Measurements from ENCODE around the gene CCL22.
"Not testable (repeated sequence)": the region's sequence is repeated elsewhere in the genome, so short reads cannot be mapped to it uniquely, and the experiment has no call there.

Gene CCL22

GRCh38 chr16:57387598-57388354 is 29.2 kb downstream of the CCL22 start:
- DNase-seq, result no peak
- in situ Hi-C loops (cut with HindIII; ENCODE audit: low pct_ligation_motif_present, low pct_unique_long_range_greater_than_20kb, low sequenced_read_pairs), result no loop called here

GRCh38 chr16:57388359-57389086 is 29.9 kb downstream of the CCL22 start:
- DNase-seq, result no peak
- in situ Hi-C loops (cut with HindIII; ENCODE audit: low pct_ligation_motif_present, low pct_unique_long_range_greater_than_20kb, low sequenced_read_pairs), result no loop called here

GRCh38 chr16:57389087-57389468 is 30.5 kb downstream of the CCL22 start:
- DNase-seq, result no peak
- in situ Hi-C loops (cut with HindIII; ENCODE audit: low pct_ligation_motif_present, low pct_unique_long_range_greater_than_20kb, low sequenced_read_pairs), result no loop called here

- in situ Hi-C loops (cut with HindIII; ENCODE audit: low pct_ligation_motif_present, low pct_unique_long_range_greater_than_20kb, low sequenced_read_pairs), result no loop called here
- DNase-seq, result no peak
Observed at GRCh38 chr16:57390636-57391295, 32.2 kb downstream of the CCL22 start.

- DNase-seq, result no peak
- in situ Hi-C loops (cut with HindIII; ENCODE audit: low pct_ligation_motif_present, low pct_unique_long_range_greater_than_20kb, low sequenced_read_pairs), result no loop called here
Observed at GRCh38 chr16:57391300-57391699, 32.7 kb downstream of the CCL22 start.

- in situ Hi-C loops (cut with HindIII; ENCODE audit: low pct_ligation_motif_present, low pct_unique_long_range_greater_than_20kb, low sequenced_read_pairs), result no loop called here
- DNase-seq, result no peak
Observed at GRCh38 chr16:57391708-57392107, 33.1 kb downstream of the CCL22 start.

- DNase-seq, result no peak
- in situ Hi-C loops (cut with HindIII; ENCODE audit: low pct_ligation_motif_present, low pct_unique_long_range_greater_than_20kb, low sequenced_read_pairs), result no loop called here
Observed at GRCh38 chr16:57392694-57393093, 34.1 kb downstream of the CCL22 start.

GRCh38 chr16:57394444-57394843 is 35.9 kb downstream of the CCL22 start:
- in situ Hi-C loops (cut with HindIII; ENCODE audit: low pct_ligation_motif_present, low pct_unique_long_range_greater_than_20kb, low sequenced_read_pairs), result no loop called here
- DNase-seq, result no peak

GRCh38 chr16:57395026-57395425 is 36.4 kb downstream of the CCL22 start:
- in situ Hi-C loops (cut with HindIII; ENCODE audit: low pct_ligation_motif_present, low pct_unique_long_range_greater_than_20kb, low sequenced_read_pairs), result no loop called here
- DNase-seq, result no peak

- in situ Hi-C loops (cut with HindIII; ENCODE audit: low pct_ligation_motif_present, low pct_unique_long_range_greater_than_20kb, low sequenced_read_pairs), result no loop called here
- no peak for DNase-seq
Observed at GRCh38 chr16:57396786-57397185, 38.2 kb downstream of the CCL22 start.

- in situ Hi-C loops (cut with HindIII; ENCODE audit: low pct_ligation_motif_present, low pct_unique_long_range_greater_than_20kb, low sequenced_read_pairs); DNase-seq: not testable (repeated sequence)
Observed at GRCh38 chr16:57397493-57397892, 38.9 kb downstream of the CCL22 start.

GRCh38 chr16:57401943-57402640 is 43.5 kb downstream of the CCL22 start:
- in situ Hi-C loops (cut with HindIII; ENCODE audit: low pct_ligation_motif_present, low pct_unique_long_range_greater_than_20kb, low sequenced_read_pairs), result no loop called here
- DNase-seq, result no peak

- in situ Hi-C loops (cut with HindIII; ENCODE audit: low pct_ligation_motif_present, low pct_unique_long_range_greater_than_20kb, low sequenced_read_pairs), result no loop called here
- no peak for DNase-seq
Observed at GRCh38 chr16:57403965-57404817, 45.6 kb downstream of the CCL22 start, which contains the start of gene CCL17. CCL17 (plus strand) TSS chr16:57404767; CDS start chr16:57413933, 9,166 bp downstream.

GRCh38 chr16:57405097-57405496 is 46.5 kb downstream of the CCL22 start:
- in situ Hi-C loops (cut with HindIII; ENCODE audit: low pct_ligation_motif_present, low pct_unique_long_range_greater_than_20kb, low sequenced_read_pairs), result no loop called here
- no peak for DNase-seq

- no peak for DNase-seq
- in situ Hi-C loops (cut with HindIII; ENCODE audit: low pct_ligation_motif_present, low pct_unique_long_range_greater_than_20kb, low sequenced_read_pairs), result no loop called here
Observed at GRCh38 chr16:57406881-57407280, 48.3 kb downstream of the CCL22 start.

- DNase-seq, result no peak
- in situ Hi-C loops (cut with HindIII; ENCODE audit: low pct_ligation_motif_present, low pct_unique_long_range_greater_than_20kb, low sequenced_read_pairs), result no loop called here
Observed at GRCh38 chr16:57407521-57408353, 49.2 kb downstream of the CCL22 start.

- DNase-seq, result no peak
Observed at GRCh38 chr16:57409065-57409464, 50.5 kb downstream of the CCL22 start.

More at GRCh38 chr16:57409065-57409464, 50.5 kb downstream of the CCL22 start:
- in situ Hi-C loops (cut with HindIII; ENCODE audit: low pct_ligation_motif_present, low pct_unique_long_range_greater_than_20kb, low sequenced_read_pairs), result no loop called here

Measured in ACHN (cell line).